NCI-H187 treated with DMSO at 0.1 percent for 48 hours (cell line): Measurements from ENCODE around the gene NT5C1B.

ENCODE experiments used
- DNase-seq: peaks from one replicate; lab custom pipeline; 2025; lab: John Stamatoyannopoulos, UW

NT5C1B gene

GRCh38 chr2:18551169-18551568 is 38.2 kb downstream of the NT5C1B start:
- DNase-seq, result no peak

DNA sequence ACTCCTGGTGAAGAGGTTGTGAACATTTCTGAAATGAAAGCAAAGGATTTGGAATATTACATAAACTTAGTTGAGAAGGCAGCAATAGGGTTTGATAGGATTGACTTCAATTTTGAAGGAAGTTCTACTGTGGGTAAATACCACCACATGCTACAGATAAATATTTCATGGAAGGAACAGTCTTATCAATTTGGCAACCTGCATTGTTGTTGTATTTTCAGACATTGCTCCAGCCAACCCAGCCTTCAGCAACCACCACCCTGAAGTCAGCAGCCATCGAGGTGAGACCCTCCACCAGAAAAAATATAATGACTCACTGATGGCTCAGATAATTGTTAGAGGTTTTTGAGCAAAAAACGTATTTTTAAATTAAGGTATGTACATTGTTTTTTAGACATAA is 38.9 kb downstream of the NT5C1B start:
- no peak for DNase-seq

GRCh38 chr2:18549083-18549482 is 40.3 kb downstream of the NT5C1B start:
- DNase-seq, result no peak

GRCh38 chr2:18548621-18549020 is 40.7 kb downstream of the NT5C1B start:
- DNase-seq, result no peak

GRCh38 chr2:18546567-18546966 is 42.8 kb downstream of the NT5C1B start:
- DNase-seq, result no peak

GRCh38 chr2:18545384-18545783 is 44.0 kb downstream of the NT5C1B start:
- no peak for DNase-seq

GRCh38 chr2:18544171-18544570 is 45.2 kb downstream of the NT5C1B start:
- DNase-seq, result no peak

DNA sequence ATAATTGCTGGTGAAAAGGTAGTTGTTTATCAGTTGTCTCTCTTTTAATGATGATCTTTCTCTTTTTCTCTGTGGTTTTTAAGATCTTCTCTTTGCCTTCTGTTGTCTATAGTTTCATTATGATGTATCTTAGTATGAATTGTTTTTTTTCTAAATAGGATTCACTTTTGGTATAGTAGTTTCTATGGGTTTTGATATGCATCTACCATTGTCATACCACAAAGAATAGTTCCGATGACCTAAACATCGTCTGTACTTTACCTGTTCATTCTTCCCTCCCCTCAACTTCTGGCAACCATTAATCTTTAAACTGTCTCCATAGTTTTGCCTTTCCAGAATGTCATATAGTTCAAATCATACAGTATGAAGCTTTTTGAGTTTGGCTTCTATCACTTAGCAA is 48.5 kb downstream of the NT5C1B start:
- no peak for DNase-seq

DNA sequence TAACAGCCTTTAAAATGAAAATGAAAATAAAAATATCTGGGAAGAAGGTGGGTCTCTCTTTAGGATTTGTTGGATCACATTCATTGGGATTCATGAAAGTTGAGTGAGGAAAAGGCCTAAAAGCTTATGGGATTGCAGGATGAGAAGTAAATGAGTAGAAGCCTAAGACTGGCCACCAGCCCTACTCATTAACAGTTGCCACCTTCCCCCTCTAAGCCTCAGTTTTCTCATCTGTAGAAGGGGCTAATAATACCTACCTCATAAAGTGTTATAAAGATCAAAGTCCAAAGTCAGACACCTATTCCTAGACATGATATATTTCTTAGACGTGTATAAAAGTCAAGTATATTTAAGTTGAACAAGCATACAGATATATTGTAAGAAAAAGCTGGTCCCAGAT is 52.7 kb downstream of the NT5C1B start:
- no peak for DNase-seq

GRCh38 chr2:18536100-18536499 is 53.3 kb downstream of the NT5C1B start:
- DNase-seq, result no peak

GRCh38 chr2:18531194-18531593 is 58.2 kb downstream of the NT5C1B start:
- no peak for DNase-seq

DNA sequence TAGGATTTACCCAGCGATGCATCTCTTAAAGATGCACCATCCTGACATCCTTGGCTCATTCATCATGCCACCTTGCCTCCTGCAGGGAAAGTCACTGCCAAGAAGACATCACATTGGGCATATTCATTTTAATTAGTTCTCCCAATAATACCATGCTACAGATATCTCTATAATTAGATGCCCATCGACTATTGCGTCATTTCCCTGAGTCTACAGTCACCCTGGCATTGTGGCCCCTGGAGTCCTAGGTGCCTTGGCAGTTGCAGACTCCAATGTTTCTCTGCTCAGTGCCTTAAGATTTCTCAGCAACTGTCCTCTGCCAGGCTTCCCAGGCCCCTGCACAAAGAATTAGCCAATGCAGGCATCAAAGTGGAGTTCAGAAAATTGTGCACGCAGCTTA is 61.5 kb downstream of the NT5C1B start:
- no peak for DNase-seq

DNA sequence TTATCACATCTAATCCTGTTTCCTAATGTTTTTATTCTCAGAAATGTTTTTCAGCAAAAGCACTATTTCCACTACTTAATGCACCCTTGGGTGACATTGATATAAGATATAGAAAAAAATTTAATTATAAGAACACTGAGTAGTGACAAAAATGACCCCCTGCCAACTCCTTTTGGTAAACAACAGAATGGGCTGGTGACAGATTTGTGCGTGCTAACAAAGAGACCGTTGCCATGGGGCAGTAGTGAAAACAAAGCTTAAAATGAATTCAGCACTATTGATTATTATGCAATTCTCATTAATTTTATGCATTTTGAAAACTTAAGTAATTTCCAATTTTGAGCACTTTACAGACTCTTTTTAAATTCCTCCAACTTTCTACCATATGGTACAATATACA is 62.0 kb downstream of the NT5C1B start:
- DNase-seq, result no peak

DNA sequence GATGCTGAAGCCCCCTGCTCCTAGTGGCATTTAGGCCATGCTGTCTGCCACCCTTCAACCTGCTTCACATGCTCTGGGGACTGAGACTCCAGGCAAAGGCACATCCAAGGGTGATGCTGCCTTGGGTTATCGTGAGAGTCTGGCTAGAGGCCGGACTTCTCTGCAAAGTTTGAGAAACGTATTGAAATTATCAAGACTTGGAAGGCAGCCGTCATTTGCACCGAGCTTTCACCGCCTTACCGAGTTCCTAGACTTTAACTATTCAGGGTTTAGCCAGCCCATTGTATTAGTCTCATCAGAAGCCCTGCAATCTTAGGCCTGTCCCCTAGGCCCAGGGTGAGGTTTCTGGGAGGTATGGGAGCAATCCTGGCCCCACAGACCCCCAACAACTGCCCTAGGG is 62.9 kb downstream of the NT5C1B start:
- DNase-seq, result no peak

GRCh38 chr2:18525852-18526251 is 63.5 kb downstream of the NT5C1B start:
- DNase-seq, result no peak

GRCh38 chr2:18525236-18525635 is 64.1 kb downstream of the NT5C1B start:
- no peak for DNase-seq

GRCh38 chr2:18522484-18523146 is 66.8 kb downstream of the NT5C1B start:
- no peak for DNase-seq

GRCh38 chr2:18520451-18521425 is 68.6 kb downstream of the NT5C1B start:
- DNase-seq, result peak; percentile 27

GRCh38 chr2:18519914-18520450 is 69.4 kb downstream of the NT5C1B start:
- no peak for DNase-seq

DNA sequence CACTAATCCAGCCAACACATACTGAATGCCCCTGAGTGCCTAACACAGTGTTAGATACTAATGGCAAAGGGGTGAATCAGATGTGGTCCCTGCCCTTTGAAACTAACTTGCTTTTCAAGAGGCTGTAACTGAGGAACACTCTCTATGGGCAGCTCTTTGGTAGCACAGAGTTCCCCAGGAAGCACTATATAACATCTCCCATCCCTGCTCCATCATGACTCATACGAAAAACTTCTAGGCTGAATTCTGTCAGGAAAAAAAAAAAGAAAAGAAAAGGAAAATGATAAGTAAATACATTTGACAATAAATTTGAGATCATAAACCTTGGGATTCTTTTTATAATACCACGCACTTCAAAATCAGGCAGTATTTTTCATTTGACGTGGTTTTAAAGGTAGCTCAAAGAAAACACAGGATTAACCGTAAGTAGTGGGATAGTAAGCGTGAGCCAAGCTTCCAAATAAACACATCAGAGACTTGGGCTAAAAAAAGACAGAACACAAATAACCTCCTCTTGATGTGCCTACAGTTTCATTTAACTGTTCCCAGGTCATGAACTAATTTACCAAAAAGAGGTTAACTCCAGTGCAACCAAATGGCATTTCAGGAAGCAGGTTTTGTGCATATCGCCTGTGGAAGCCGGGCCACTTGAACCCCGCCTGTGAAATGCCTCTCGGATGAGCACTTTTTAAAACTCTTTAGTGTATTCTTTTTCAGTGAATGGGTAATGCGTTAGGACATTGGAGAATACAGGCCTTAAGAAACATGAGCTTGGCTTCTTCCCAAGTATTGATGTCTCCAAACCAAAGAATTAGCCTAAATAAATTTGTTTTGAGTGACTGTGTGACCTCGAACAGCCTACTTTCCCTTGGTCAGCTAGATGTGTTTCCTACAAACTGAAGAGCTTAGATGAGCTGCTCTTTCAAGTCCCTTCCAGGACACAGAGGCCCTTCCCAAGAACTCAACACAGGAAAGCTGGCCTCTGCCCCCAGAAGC is 71.0 kb downstream of the NT5C1B start:
- DNase-seq, result no peak

GRCh38 chr2:18517386-18517785 is 72.0 kb downstream of the NT5C1B start:
- no peak for DNase-seq

- DNase-seq, result no peak
Observed at GRCh38 chr2:18516112-18516511, 73.3 kb downstream of the NT5C1B start.
